Skeletal muscle satellite cell (primary cell): ENCODE measurements around the gene HOXB5.

Source experiments
- H3K27me3 ChIP-seq: 2 replicates; pipeline ENCODE4 v1.7.0; 2013; ENCODE audit warnings: low read length; ENCODE audit not compliant: control insufficient read depth, insufficient read depth
- H3K36me3 ChIP-seq: 2 replicates; pipeline ENCODE4 v1.7.0; 2013; ENCODE audit warnings: mild to moderate bottlenecking, control low read depth, low read length; ENCODE audit not compliant: insufficient read depth
- H3K4me1 ChIP-seq: 2 replicates; pipeline ENCODE4 v1.7.0; 2013; ENCODE audit warnings: low read length; ENCODE audit not compliant: control insufficient read depth, insufficient read depth
- H3K4me2 ChIP-seq: 2 replicates; pipeline ENCODE4 v1.7.0; 2013; ENCODE audit warnings: mild to moderate bottlenecking, low read length
- H3K4me3 ChIP-seq: 2 replicates; pipeline ENCODE4 v1.7.0; 2013; ENCODE audit warnings: low read length
- H3K9ac ChIP-seq: 2 replicates; pipeline ENCODE4 v1.7.0; 2013; ENCODE audit warnings: mild to moderate bottlenecking, low read depth, low read length, moderate library complexity
- H3K9me3 ChIP-seq: replicated peaks from 2 replicates; pipeline ENCODE4 v1.7.0; 2013; ENCODE audit warnings: mild to moderate bottlenecking, control low read depth, low read length

HOXB5 gene

DNA sequence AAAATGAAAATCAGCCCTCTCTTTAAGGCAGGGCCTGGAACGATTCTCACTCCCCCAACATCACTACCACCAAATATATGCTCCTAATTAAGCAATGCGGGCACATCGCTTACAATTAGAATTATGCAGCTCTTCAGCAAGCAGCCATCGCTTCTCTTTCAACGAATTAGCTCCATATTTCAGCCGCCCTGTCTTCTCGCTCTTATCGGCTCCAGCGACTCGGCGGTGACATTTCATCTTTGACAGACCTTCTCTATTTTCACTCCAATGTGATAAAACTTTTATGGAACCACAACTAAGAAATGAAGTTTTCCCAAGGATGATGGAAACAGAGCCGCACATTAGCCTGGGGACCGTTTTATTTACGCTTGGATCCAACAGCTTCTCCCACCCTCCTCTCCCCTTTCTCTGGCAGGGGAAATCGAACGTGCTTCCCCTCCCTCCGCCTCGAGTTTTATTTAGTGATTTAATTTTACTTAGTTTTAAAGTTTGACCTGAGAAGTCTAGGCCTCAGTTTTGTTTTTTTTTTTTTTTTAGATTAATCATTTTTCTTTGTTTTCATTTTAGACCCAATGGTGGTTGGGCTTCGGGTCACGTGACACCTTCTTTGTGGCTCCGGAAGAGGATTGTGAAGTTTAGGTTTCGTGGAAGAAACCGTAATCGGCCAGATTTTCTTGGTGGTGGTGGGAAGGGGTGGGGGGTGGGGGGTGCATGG lies 45.6 kb downstream of the HOXB5 start:
- Histone ChIP-seq H3K9me3 (no peaks in the 10 kb centered on the region), H3K9ac (peak overlapping the region; percentile 99), H3K36me3 (peaks cover 21% of the 10 kb centered on the region), H3K4me1 (peaks cover 47% of the 10 kb centered on the region), H3K4me2 (peak overlapping the region; percentile 84), H3K27me3 (no peaks in the 10 kb centered on the region), H3K4me3 (peak overlapping the region; percentile 56)

- peaks cover 27% of the 10 kb centered on the region for H3K36me3 ChIP-seq
- peaks cover 44% of the 10 kb centered on the region for H3K4me1 ChIP-seq
- H3K4me3 ChIP-seq = peak overlapping the region; percentile 56
- no peaks in the 10 kb centered on the region for H3K9me3 ChIP-seq
- H3K27me3 ChIP-seq = no peaks in the 10 kb centered on the region
- peak overlapping the region; percentile 99 for H3K9ac ChIP-seq
- peak overlapping the region; percentile 84 for H3K4me2 ChIP-seq
Observed at GRCh38 chr17:48546924-48547807, 46.4 kb downstream of the HOXB5 start.

DNA sequence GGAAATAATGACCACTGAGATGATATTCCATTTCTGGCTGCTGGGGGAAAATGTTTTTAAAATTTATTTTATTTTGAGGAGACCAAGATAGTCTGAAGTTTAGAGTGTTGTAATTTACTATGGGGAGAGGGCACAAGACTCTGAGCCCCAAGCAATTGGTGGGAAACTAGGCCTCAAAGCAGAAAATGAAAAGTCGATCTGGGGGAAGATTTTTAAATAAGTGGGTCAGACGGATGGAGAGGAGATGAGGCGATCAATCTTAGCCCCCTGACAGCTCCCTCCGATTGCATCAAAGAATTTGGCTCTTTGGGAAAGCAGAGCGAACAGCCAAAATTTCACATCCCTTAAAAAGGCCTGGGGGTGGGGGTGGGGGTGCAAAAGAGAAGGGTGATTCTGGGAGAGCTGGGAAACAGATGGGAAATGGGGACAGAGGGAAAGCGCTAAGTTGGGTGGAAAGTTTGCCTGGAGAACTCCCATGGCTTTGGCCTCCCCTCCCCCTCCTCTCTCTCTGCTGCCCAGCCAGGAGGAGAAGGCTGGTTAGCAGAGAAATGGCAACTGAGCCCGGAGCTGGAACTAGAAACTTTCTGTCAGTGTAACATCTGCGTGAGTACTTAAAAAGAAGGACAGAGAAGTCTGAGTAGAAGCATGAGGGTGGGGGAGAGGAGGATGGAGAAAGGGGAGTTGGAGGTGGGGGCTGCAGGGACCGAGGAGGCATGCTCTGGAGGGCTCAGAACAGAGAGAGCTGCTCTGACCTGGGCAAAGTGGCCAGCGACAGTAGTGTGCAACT lies 47.2 kb downstream of the HOXB5 start:
- Histone ChIP-seq H3K27me3 (no peaks in the 10 kb centered on the region), H3K9ac (peak overlapping the region; percentile 99), H3K4me3 (peak overlapping the region; percentile 56), H3K4me2 (peak overlapping the region; percentile 84), H3K9me3 (no peaks in the 10 kb centered on the region), H3K4me1 (peaks cover 45% of the 10 kb centered on the region), H3K36me3 (peaks cover 26% of the 10 kb centered on the region)

GRCh38 chr17:48545539-48545938 lies 48.0 kb downstream of the HOXB5 start:
- peaks cover 53% of the 10 kb centered on the region for H3K4me1 ChIP-seq
- peaks cover 24% of the 10 kb centered on the region for H3K36me3 ChIP-seq
- no peaks in the 10 kb centered on the region for H3K9me3 ChIP-seq
- H3K4me3 ChIP-seq = peak overlapping the region; percentile 94
- no peaks in the 10 kb centered on the region for H3K27me3 ChIP-seq
- H3K4me2 ChIP-seq = peak overlapping the region; percentile 97
- peak overlapping the region; percentile 99 for H3K9ac ChIP-seq

DNA sequence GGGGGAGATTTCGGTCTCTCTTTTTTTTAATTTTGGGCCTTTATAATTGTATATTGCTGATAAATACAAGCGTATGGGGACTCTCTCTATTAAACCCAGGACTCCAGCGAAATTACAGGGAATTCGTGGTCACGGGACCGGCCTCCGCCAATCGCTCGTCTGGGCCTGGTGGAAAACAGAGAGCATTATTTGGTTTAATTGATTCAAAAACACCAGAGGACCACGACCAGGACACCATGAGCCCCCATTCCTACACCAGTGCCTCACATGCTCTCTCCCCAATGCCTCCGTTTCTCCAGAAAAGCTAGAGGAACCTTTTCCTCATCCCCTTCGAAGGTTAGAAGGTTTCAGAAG lies 48.6 kb downstream of the HOXB5 start, which contains the start of gene HOXB2:
TSS of gene HOXB2 (minus strand) at position 88 of the 354 bp plus-strand sequence. CDS start 198 bp downstream, outside the sequence.
- Histone ChIP-seq H3K4me2 (peak within 1 kb of the TSS; percentile 97), H3K4me3 (peak within 1 kb of the TSS; percentile 94), H3K9ac (peak within 1 kb of the TSS; percentile 99), H3K36me3 (peaks cover 19% of the 10 kb centered on the region), H3K4me1 (peaks cover 55% of the 10 kb centered on the region), H3K9me3 (no peaks in the 10 kb centered on the region), H3K27me3 (no peaks in the 10 kb centered on the region)

GRCh38 chr17:48544349-48545021 lies 49.1 kb downstream of the HOXB5 start:
- Histone ChIP-seq H3K4me3 (peak overlapping the region; percentile 94), H3K9ac (peak overlapping the region; percentile 99), H3K27me3 (no peaks in the 10 kb centered on the region), H3K4me1 (peaks cover 58% of the 10 kb centered on the region), H3K36me3 (peaks cover 14% of the 10 kb centered on the region), H3K4me2 (peak overlapping the region; percentile 97), H3K9me3 (no peaks in the 10 kb centered on the region)

GRCh38 chr17:48543854-48544348 lies 49.7 kb downstream of the HOXB5 start:
- Histone ChIP-seq H3K9me3 (no peaks in the 10 kb centered on the region), H3K4me1 (peaks cover 62% of the 10 kb centered on the region), H3K9ac (peak overlapping the region; percentile 99), H3K27me3 (no peaks in the 10 kb centered on the region), H3K36me3 (peaks cover 14% of the 10 kb centered on the region), H3K4me2 (peak overlapping the region; percentile 97), H3K4me3 (peak overlapping the region; percentile 94)

GRCh38 chr17:48543107-48543853 lies 50.3 kb downstream of the HOXB5 start:
- Histone ChIP-seq H3K36me3 (peaks cover 14% of the 10 kb centered on the region), H3K4me2 (peak overlapping the region; percentile 97), H3K4me3 (peak overlapping the region; percentile 94), H3K4me1 (peaks cover 59% of the 10 kb centered on the region), H3K27me3 (no peaks in the 10 kb centered on the region), H3K9ac (peak overlapping the region; percentile 99), H3K9me3 (no peaks in the 10 kb centered on the region)

- Histone ChIP-seq H3K9me3 (no peaks in the 10 kb centered on the region), H3K4me1 (peaks cover 55% of the 10 kb centered on the region), H3K9ac (peak overlapping the region; percentile 99), H3K36me3 (peaks cover 14% of the 10 kb centered on the region), H3K27me3 (no peaks in the 10 kb centered on the region), H3K4me3 (peak overlapping the region; percentile 94), H3K4me2 (peak overlapping the region; percentile 97)
Observed at GRCh38 chr17:48542698-48543106, 50.9 kb downstream of the HOXB5 start.

GRCh38 chr17:48542114-48542656 lies 51.4 kb downstream of the HOXB5 start:
- peak overlapping the region; percentile 99 for H3K9ac ChIP-seq
- H3K9me3 ChIP-seq = no peaks in the 10 kb centered on the region
- no peaks in the 10 kb centered on the region for H3K27me3 ChIP-seq
- H3K4me1 ChIP-seq = peaks cover 54% of the 10 kb centered on the region
- H3K4me2 ChIP-seq = peak overlapping the region; percentile 97
- peak overlapping the region; percentile 94 for H3K4me3 ChIP-seq
- peaks cover 14% of the 10 kb centered on the region for H3K36me3 ChIP-seq
